Type B pancreatic cell (in vitro differentiated cells): ENCODE measurements around the gene TMEM163. TPM values are rescaled to one million over a fixed set of nuclear protein-coding genes. Genes with fewer than 3 reads are reported as not detected.

Source experiments
- DNase-seq: peaks from one replicate; pipeline ENCODE4 v3.0.0; 2021; ENCODE audit warnings: mixed read lengths; ENCODE audit not compliant: unreplicated experiment; ENCODE audit errors: extremely low spot score
- H3K27ac Mint-ChIP-seq: 2 replicates; pipeline ENCODE4 v1.8.0; 2021; ENCODE audit warnings: mild to moderate bottlenecking, mixed read lengths
- H3K27me3 Mint-ChIP-seq: 2 replicates; pipeline ENCODE4 v1.8.0; 2021; ENCODE audit warnings: mixed read lengths
- H3K36me3 Mint-ChIP-seq: 2 replicates; pipeline ENCODE4 v1.8.0; 2021; ENCODE audit warnings: mixed read lengths
- H3K4me1 Mint-ChIP-seq: one replicate; pipeline ENCODE4 v1.8.0; 2021; ENCODE audit warnings: mixed read lengths; ENCODE audit not compliant: unreplicated experiment
- H3K4me3 Mint-ChIP-seq: 2 replicates; pipeline ENCODE4 v1.8.0; 2021; ENCODE audit warnings: mild to moderate bottlenecking, mixed read lengths
- H3K9me3 Mint-ChIP-seq: 2 replicates; pipeline ENCODE4 v1.8.0; 2021; ENCODE audit warnings: mixed read lengths
- total RNA-seq: library from RNA; stranded (reverse); gene quantifications from 2 replicates; pipeline ENCODE4 v1.2.1, GENCODE V29; 2021; ENCODE audit warnings: low replicate concordance
- TF ChIP-seq, protein P1 (sequence below): fragments of 200-600 bp; sonication (generic); conservative IDR thresholded peaks from 2 replicates; pipeline ENCODE4 v1.5.0; 2021; ENCODE audit warnings: antibody characterized with exemption, mild to moderate bottlenecking

TMEM163 gene
- total RNA-seq, 1 donor from 2014 or later: 4.0 TPM

DNA sequence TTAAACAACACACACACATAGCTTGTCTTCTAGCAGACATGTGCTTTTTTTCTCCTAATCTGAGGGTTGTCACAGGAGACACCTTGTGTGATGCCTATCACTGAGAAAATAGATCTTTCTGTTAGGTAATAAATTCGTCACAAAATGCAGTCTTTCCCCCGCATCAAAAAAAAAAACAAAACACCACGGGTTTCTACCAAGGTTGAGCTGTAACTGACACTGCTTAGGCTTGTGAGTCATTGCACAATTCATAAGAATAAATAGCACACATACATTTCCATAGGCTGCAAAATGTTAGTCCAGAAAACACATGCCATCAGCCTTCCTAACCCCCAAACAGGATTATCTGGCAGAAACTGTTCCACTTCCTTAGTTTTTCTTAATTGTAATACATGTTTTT, 6.5 kb downstream of the TMEM163 start:
- H3K4me1 Mint-ChIP-seq: peaks cover 6% of the 10 kb centered on the region
- no peak overlapping the region for H3K27ac Mint-ChIP-seq
- DNase-seq: no peak
- no peaks in the 10 kb centered on the region for H3K9me3 Mint-ChIP-seq
- H3K27me3 Mint-ChIP-seq: peaks cover 73% of the 10 kb centered on the region
- H3K4me3 Mint-ChIP-seq: no peak overlapping the region
- TF ChIP-seq, protein P1, sequence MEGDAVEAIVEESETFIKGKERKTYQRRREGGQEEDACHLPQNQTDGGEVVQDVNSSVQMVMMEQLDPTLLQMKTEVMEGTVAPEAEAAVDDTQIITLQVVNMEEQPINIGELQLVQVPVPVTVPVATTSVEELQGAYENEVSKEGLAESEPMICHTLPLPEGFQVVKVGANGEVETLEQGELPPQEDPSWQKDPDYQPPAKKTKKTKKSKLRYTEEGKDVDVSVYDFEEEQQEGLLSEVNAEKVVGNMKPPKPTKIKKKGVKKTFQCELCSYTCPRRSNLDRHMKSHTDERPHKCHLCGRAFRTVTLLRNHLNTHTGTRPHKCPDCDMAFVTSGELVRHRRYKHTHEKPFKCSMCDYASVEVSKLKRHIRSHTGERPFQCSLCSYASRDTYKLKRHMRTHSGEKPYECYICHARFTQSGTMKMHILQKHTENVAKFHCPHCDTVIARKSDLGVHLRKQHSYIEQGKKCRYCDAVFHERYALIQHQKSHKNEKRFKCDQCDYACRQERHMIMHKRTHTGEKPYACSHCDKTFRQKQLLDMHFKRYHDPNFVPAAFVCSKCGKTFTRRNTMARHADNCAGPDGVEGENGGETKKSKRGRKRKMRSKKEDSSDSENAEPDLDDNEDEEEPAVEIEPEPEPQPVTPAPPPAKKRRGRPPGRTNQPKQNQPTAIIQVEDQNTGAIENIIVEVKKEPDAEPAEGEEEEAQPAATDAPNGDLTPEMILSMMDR: no peak
- no peaks in the 10 kb centered on the region for H3K36me3 Mint-ChIP-seq

DNA sequence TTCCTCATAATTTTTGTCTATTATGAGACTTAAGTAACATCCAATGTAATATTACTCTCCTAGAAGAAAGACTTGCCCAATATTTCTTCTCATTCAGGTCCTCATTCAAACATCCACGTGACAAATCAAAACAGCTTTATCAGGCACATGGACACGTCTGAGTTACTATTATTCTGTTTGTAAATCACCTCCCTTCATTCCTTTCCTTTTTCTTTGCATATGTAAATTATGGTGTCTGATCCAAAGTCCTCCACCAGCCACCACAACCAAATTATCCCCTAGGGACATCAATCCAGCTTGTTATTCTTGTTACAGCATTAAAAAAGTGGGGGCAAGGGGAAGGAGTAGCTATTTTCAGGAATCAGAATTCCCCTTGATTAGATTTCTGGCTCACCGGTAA, 7.1 kb downstream of the TMEM163 start:
- no peak for DNase-seq
- Mint-ChIP-seq H3K36me3 (no peaks in the 10 kb centered on the region), H3K4me1 (peaks cover 6% of the 10 kb centered on the region), H3K27ac (no peak overlapping the region), H3K27me3 (peaks cover 71% of the 10 kb centered on the region), H3K4me3 (no peak overlapping the region), H3K9me3 (no peaks in the 10 kb centered on the region)
- TF ChIP-seq, protein P1: no peak

DNA sequence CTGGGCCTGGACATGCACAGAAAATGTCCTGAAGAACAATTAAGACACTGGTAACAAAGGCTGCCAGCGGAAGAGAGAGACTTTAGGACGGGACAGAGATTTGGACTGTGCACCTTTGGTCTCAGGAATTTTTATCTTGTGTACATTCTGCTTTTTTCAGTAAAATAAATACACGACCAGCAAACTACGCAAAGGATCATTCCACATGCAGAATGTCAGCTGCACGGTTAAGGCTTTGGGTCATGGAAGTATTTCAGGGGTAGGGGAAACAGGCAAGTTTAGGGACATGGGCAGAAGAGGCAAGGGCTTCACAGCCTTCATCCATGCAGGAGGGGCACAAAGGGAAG, 11.5 kb downstream of the TMEM163 start:
- H3K36me3 Mint-ChIP-seq: no peaks in the 10 kb centered on the region
- no peak overlapping the region for H3K4me3 Mint-ChIP-seq
- no peaks in the 10 kb centered on the region for H3K9me3 Mint-ChIP-seq
- peaks cover 5% of the 10 kb centered on the region for H3K4me1 Mint-ChIP-seq
- DNase-seq: no peak
- H3K27ac Mint-ChIP-seq: no peak overlapping the region
- TF ChIP-seq, protein P1: no peak
- H3K27me3 Mint-ChIP-seq: peaks cover 34% of the 10 kb centered on the region

DNA sequence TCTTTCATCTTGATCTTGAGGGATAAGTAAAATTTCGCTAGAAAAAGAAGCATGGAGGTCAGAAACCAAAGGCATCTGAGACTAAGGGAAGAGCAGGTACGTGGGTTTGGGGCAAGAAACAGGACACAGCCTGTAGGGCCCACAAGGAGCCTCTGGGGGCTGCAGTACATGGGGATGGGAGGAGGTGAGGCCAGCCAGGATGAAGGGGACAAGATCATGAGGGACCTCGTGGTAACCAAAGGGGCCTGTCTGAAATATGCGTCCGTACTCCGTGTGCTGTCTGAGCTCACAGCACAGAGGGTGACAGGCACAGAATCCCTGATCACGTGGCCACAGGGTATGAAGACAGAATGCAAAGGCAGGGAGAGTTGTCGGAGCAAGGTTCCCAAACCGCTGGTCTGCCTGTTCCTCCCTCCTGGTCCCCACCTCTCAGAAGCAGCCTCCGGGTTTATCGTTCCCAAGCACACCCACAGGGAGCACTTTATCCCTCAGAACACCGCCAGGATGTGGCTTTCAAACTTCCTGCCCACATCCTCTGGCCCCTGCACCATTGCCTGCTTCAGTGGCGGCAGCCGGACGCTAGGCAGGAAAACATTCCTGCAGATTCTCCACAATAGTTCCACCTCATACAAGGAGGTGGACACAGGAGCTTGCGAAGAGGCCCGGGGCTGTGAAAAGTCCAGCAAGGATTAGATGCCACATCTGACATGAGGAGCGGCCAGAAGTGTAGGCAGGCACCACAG, 12.0 kb downstream of the TMEM163 start:
- H3K27ac Mint-ChIP-seq: no peak overlapping the region
- DNase-seq: no peak
- no peaks in the 10 kb centered on the region for H3K36me3 Mint-ChIP-seq
- H3K9me3 Mint-ChIP-seq: no peaks in the 10 kb centered on the region
- TF ChIP-seq, protein P1: no peak
- peaks cover 31% of the 10 kb centered on the region for H3K27me3 Mint-ChIP-seq
- no peaks in the 10 kb centered on the region for H3K4me1 Mint-ChIP-seq
- H3K4me3 Mint-ChIP-seq: no peak overlapping the region

DNA sequence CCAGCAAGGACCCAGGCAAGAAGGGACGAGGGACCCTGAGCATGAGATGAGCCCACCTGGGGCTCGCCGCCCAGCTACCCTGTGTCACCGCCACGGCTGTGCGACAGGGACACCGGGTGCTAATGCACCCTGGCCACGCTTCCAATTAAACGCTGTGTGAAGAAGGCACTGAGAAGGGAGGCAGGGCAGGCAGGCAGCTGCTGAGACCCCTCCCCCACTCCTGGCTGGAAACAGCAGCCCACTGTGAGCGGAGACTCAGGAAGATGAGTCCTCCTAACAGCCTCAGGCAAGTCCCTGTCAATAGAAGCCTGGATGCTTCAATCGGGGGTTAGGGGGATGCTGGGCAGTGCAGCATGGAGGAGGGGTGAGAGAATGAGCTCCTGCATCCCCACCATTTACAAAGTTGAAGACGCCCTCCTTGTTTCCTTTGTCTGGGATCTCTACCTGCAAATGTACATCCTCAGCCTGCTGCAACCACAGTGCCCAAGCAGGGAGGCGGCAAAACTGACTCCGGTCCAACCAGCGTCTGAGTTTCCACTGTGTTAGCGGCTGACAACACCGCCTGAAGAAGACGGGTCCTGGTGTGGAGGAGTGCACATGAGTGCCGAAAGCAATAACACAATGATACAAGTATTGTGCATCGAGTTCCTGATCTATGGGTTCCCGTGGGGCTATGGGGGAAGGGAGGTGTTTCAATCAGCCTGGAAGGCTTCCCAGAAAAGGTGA, 12.8 kb downstream of the TMEM163 start:
- no peaks in the 10 kb centered on the region for H3K4me1 Mint-ChIP-seq
- TF ChIP-seq, protein P1: no peak
- H3K36me3 Mint-ChIP-seq: no peaks in the 10 kb centered on the region
- H3K9me3 Mint-ChIP-seq: no peaks in the 10 kb centered on the region
- H3K27me3 Mint-ChIP-seq: peaks cover 26% of the 10 kb centered on the region
- no peak overlapping the region for H3K27ac Mint-ChIP-seq
- H3K4me3 Mint-ChIP-seq: no peak overlapping the region
- no peak for DNase-seq
